DND-41 (cell line): ENCODE results near the gene PCDH9.
"Not testable (repeated sequence)": the region's sequence is repeated elsewhere in the genome, so short reads cannot be mapped to it uniquely, and the experiment has no call there.

Experiments
- ATAC-seq: fragments of 200-7000 bp; cut with Tn5 transposase; 3 replicates; pipeline ENCODE4 v1.9.1; 2021; ENCODE audit warnings: low read depth; ENCODE audit not compliant: insufficient read depth
- DNase-seq: peaks from one replicate; pipeline ENCODE4 v3.0.0-alpha.2; 2020
- H2AFZ ChIP-seq: 2 replicates; pipeline ENCODE4 v1.6.0; 2012; ENCODE audit warnings: low read depth, low read length
- H3K27ac ChIP-seq: 2 replicates; pipeline ENCODE4 v1.5.1; 2012; ENCODE audit warnings: low read length, inconsistent platforms
- H3K27me3 ChIP-seq: fragments of 200-600 bp; sonication (generic); 2 replicates; pipeline ENCODE4 v1.6.0; 2012; ENCODE audit warnings: low read length, mild to moderate bottlenecking, inconsistent platforms; ENCODE audit not compliant: insufficient read depth, poor library complexity
- H3K36me3 ChIP-seq: 2 replicates; pipeline ENCODE4 v1.5.1; 2012; ENCODE audit warnings: low read length, inconsistent platforms; ENCODE audit not compliant: insufficient read depth
- H3K4me1 ChIP-seq: 2 replicates; pipeline ENCODE4 v1.5.1; 2012; ENCODE audit warnings: mild to moderate bottlenecking, low read length; ENCODE audit not compliant: insufficient read depth
- H3K4me2 ChIP-seq: 2 replicates; pipeline ENCODE4 v1.6.0; 2012; ENCODE audit warnings: mild to moderate bottlenecking, moderate library complexity, low read length, inconsistent platforms; ENCODE audit not compliant: insufficient read depth
- H3K4me3 ChIP-seq, 2 experiments: fragments of 200-600 bp in 1 of 2; shearing (Covaris generic) in 1 of 2; 2 replicates each; pipeline ENCODE4 v1.5.1; 2012 to 2016; ENCODE audit warnings: inconsistent platforms in 2 of 2, low read length in 2 of 2, mild to moderate bottlenecking in 2 of 2, low read depth in 1 of 2, moderate library complexity in 1 of 2
- H3K79me2 ChIP-seq: 2 replicates; pipeline ENCODE4 v1.6.0; 2012; ENCODE audit warnings: low read length, inconsistent platforms; ENCODE audit not compliant: insufficient read depth
- H3K9ac ChIP-seq: 2 replicates; pipeline ENCODE4 v1.6.0; 2012; ENCODE audit warnings: low read depth, mild to moderate bottlenecking, inconsistent platforms, low read length, moderate library complexity
- H3K9me3 ChIP-seq: 2 replicates; pipeline ENCODE4 v1.5.1; 2012; ENCODE audit warnings: low read length, moderate library complexity, mild to moderate bottlenecking, inconsistent platforms; ENCODE audit not compliant: insufficient read depth, severe bottlenecking
- H4K20me1 ChIP-seq: 2 replicates; pipeline ENCODE4 v1.6.0; 2012; ENCODE audit warnings: low read length; ENCODE audit not compliant: insufficient read depth
- EZH2 ChIP-seq: IDR thresholded peaks from 3 replicates; pipeline ENCODE4 v1.6.1; 2012; ENCODE audit warnings: borderline replicate concordance, low read depth, mild to moderate bottlenecking, moderate library complexity, low read length, inconsistent platforms; ENCODE audit not compliant: severe bottlenecking
- TF ChIP-seq, protein P1 (sequence below): IDR thresholded peaks from 2 replicates; pipeline ENCODE4 v1.5.1; 2012; ENCODE audit warnings: borderline replicate concordance, low read length, moderate library complexity, mild to moderate bottlenecking; ENCODE audit not compliant: poor library complexity, severe bottlenecking; ENCODE audit errors: extremely low read depth

PCDH9 gene

DNA sequence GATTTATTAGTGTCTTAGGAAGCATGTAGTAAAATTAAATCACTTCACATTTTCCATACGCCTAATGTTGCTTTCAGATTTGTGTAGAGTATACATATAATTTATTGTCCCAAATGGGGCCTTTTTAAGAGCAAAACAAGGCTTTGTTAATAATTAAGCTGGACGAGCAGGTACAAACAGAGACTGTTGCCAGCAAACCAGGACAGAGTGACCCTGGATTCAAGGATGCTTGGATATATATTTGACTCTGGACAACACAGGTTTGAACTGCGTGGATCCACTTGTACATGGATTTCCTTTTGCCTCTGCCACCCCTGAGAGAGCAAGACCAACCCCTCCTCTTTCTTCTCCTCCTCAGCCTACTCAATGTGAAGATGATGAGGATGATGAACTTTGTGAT lies 454.9 kb downstream of the PCDH9 start:
- DNase-seq (no peak), ATAC-seq (no peak)
- H3K9ac ChIP-seq = no peak overlapping the region
- no peak overlapping the region for H3K27ac ChIP-seq
- no peak overlapping the region for H3K4me2 ChIP-seq
- H3K79me2 ChIP-seq = no peaks in the 10 kb centered on the region
- H3K4me1 ChIP-seq = no peaks in the 10 kb centered on the region
- H2AFZ ChIP-seq = no peak overlapping the region
- no peaks in the 10 kb centered on the region for H4K20me1 ChIP-seq
- H3K27me3 ChIP-seq = no peaks in the 10 kb centered on the region
- no peaks in the 10 kb centered on the region for H3K9me3 ChIP-seq
- H3K36me3 ChIP-seq = no peaks in the 10 kb centered on the region
- TF ChIP-seq EZH2 = no peak
- TF ChIP-seq, protein P1, sequence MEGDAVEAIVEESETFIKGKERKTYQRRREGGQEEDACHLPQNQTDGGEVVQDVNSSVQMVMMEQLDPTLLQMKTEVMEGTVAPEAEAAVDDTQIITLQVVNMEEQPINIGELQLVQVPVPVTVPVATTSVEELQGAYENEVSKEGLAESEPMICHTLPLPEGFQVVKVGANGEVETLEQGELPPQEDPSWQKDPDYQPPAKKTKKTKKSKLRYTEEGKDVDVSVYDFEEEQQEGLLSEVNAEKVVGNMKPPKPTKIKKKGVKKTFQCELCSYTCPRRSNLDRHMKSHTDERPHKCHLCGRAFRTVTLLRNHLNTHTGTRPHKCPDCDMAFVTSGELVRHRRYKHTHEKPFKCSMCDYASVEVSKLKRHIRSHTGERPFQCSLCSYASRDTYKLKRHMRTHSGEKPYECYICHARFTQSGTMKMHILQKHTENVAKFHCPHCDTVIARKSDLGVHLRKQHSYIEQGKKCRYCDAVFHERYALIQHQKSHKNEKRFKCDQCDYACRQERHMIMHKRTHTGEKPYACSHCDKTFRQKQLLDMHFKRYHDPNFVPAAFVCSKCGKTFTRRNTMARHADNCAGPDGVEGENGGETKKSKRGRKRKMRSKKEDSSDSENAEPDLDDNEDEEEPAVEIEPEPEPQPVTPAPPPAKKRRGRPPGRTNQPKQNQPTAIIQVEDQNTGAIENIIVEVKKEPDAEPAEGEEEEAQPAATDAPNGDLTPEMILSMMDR = no peak
- H3K4me3 ChIP-seq = no peak overlapping the region

DNA sequence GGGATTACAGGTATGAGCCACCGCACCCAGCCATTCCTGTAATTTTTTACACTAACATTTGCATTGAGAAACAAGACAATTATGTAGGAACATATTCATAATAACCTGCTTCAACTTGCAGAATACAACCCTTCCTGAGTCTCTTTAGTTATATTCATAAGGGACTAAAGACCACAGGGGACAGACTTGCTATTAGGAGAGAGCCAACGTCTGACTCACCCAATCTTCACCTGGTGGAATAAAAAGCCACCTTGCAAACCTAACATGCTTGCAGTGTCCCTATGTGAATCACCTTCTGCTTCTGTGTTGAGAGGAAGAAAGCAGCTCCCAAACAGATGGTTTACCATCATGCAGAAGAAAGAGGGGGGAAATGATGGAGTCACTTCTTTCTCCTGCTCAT lies 456.1 kb downstream of the PCDH9 start:
- DNase-seq = no peak
- no peak for TF ChIP-seq EZH2
- TF ChIP-seq, protein P1 = no peak
- H2AFZ ChIP-seq = no peak overlapping the region
- H3K4me2 ChIP-seq = no peak overlapping the region
- H3K36me3 ChIP-seq = no peaks in the 10 kb centered on the region
- H3K4me1 ChIP-seq = no peaks in the 10 kb centered on the region
- H3K4me3 ChIP-seq = no peak overlapping the region
- no peaks in the 10 kb centered on the region for H3K9me3 ChIP-seq
- no peaks in the 10 kb centered on the region for H4K20me1 ChIP-seq
- H3K9ac ChIP-seq = no peak overlapping the region
- H3K27me3 ChIP-seq = no peaks in the 10 kb centered on the region
- no peak for ATAC-seq
- no peak overlapping the region for H3K27ac ChIP-seq
- H3K79me2 ChIP-seq = no peaks in the 10 kb centered on the region

GRCh38 chr13:66765559-66765958 lies 464.6 kb downstream of the PCDH9 start:
- Histone ChIP-seq H4K20me1 (no peaks in the 10 kb centered on the region), H3K79me2 (no peaks in the 10 kb centered on the region), H3K4me3 (no peak overlapping the region), H3K27ac (no peak overlapping the region), H3K36me3 (no peaks in the 10 kb centered on the region), H3K9ac (no peak overlapping the region), H3K4me2 (no peak overlapping the region), H3K9me3 (peaks cover 17% of the 10 kb centered on the region), H3K4me1 (no peaks in the 10 kb centered on the region), H2AFZ (no peak overlapping the region), H3K27me3 (no peaks in the 10 kb centered on the region)
- DNase-seq = no peak
- ATAC-seq = no peak
- no peak for TF ChIP-seq EZH2
- TF ChIP-seq, protein P1 = no peak

DNA sequence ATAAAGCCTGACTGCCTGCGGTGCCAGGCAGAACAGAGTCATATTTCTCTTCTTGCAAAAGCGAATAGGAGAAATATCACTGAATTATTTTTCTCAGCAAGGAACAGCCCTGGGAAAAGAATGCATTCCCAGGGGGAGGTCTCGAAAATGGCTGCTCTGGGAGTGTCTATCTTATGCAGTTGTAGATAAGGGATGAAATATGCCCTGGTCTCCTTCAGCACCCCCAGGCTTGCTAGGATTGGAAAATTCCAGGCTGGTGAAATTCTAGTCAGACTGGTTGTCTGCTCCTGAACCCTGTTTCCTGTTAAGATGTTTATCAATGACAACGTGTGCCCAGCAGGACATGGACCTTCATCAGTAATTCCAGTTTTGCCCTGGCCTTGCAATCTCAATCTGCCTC lies 469.5 kb downstream of the PCDH9 start:
- not testable (repeated sequence) for H3K36me3 ChIP-seq, H3K27ac ChIP-seq, H3K79me2 ChIP-seq, DNase-seq, H2AFZ ChIP-seq, H3K4me1 ChIP-seq, ATAC-seq, H3K4me2 ChIP-seq, H3K27me3 ChIP-seq, H3K9ac ChIP-seq, H3K4me3 ChIP-seq, H4K20me1 ChIP-seq
- peaks cover 24% of the 10 kb centered on the region for H3K9me3 ChIP-seq
